Tibial nerve (tissue), 4 donors: ENCODE measurements around the gene FADS6. TPM values are rescaled to one million over a fixed set of nuclear protein-coding genes. Genes with fewer than 3 reads are reported as not detected.

Experiments
- DNase-seq, 2 donors: peaks; one replicate each; pipeline ENCODE4 v3.0.0-alpha.2; 2019; ENCODE audit warnings: low spot score in 2 of 2
- H3K27ac ChIP-seq, 4 donors: fragments of 200-600 bp; sonication (generic) in 3 of 4; one replicate each; pipeline ENCODE4 v1.5.1; 2017 to 2019; ENCODE audit warnings: mild to moderate bottlenecking in 1 of 4
- H3K27me3 ChIP-seq, 2 donors: fragments of 200-600 bp; sonication (generic) in 1 of 2; one replicate each; pipeline versions ENCODE4 v1.5.1 to v1.6.0; 2017 to 2019
- H3K36me3 ChIP-seq, 3 donors: fragments of 200-600 bp; sonication (generic); one replicate each; pipeline ENCODE4 v1.5.1; 2018 to 2019
- H3K4me1 ChIP-seq, 4 donors: fragments of 200-600 bp; sonication (generic) in 3 of 4; one replicate each; pipeline ENCODE4 v1.5.1; 2017 to 2019
- H3K4me3 ChIP-seq, 4 donors: fragments of 200-600 bp; sonication (generic) in 3 of 4; one replicate each; pipeline ENCODE4 v1.5.1; 2017 to 2019; ENCODE audit warnings: mild to moderate bottlenecking in 1 of 4, moderate library complexity in 1 of 4
- H3K9me3 ChIP-seq, 4 donors: fragments of 200-600 bp; sonication (generic) in 3 of 4; one replicate each; pipeline ENCODE4 v1.5.1; 2017 to 2019
- EP300 ChIP-seq, 2 donors: sonication (generic); formaldehyde crosslinking; IDR thresholded peaks; one replicate each; pipeline ENCODE4 v1.6.1; 2017; ENCODE audit warnings: antibody characterized with exemption in 2 of 2, mild to moderate bottlenecking in 1 of 2
- POLR2A ChIP-seq, 2 donors: fragments of 450-650 bp; IDR thresholded peaks; one replicate each; pipeline ENCODE4 v1.6.1; 2017; ENCODE audit warnings: antibody characterized with exemption in 2 of 2, mild to moderate bottlenecking in 2 of 2, moderate library complexity in 2 of 2
- WGBS, 2 donors: methylation state at CpG; one replicate each; pipeline ENCODE4 v1.1.5; 2018; 5-methylcytosine and 5-hydroxymethylcytosine counted together
- total RNA-seq, 4 donors: library from RNA; depleted of rRNA; stranded (reverse); fragments of >200 nt; gene quantifications; one replicate each; pipeline ENCODE4 v1.1.0, GENCODE V29; 2016
- TF ChIP-seq, protein P1 (sequence below), 5 experiments: fragments of 200-600 bp in 3 of 5; fragments of 450-650 bp in 2 of 5; sonication (generic) in 3 of 5; IDR thresholded peaks; one replicate each; pipeline ENCODE4 v1.5.1; 2016 to 2019; ENCODE audit warnings: antibody characterized with exemption in 5 of 5, mild to moderate bottlenecking in 3 of 5, moderate library complexity in 2 of 5

FADS6 gene
- total RNA-seq, 4 donors from 2014 or later = not detected

DNA sequence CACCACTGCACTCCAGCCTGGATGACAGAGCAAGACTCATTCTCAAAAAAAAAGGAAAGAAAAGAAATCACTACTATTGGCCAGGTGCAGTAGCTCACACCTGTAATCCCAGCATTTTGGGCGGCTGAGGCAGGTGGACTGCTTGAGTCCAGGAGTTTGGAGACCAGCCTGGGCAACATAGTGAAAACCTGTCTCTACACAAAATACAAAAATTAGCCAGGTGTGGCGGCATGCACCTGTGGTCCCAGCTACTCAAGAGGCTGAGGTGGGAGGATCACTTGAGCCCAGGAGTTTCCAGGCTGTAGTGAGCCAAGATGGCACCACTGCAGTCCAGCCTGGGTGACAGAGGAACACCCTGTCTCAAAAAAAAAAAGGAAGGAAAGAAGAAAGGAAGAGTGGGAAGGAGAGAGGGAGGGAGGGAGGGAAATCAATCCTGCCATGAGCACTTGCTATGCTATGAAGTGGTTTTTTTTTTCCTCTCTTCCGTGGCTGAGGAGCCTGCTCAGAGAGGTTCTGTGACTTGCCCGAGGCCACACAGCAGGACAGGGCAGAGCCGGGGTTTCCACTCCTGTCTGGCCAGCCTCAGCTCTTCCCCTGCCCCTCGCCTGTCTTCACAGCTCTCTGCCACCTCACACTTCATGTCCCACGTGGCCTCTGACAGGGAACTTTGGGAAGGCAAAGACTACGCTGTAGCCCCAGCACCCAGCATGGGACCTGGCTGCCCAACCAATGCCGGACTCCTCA, 44.6 kb downstream of the FADS6 start:
- TF ChIP-seq EP300 (IDR thresholded peaks at IDR 0.05) (no peak), POLR2A (IDR thresholded peaks at IDR 0.05) (no peak)
- TF ChIP-seq, protein P1, sequence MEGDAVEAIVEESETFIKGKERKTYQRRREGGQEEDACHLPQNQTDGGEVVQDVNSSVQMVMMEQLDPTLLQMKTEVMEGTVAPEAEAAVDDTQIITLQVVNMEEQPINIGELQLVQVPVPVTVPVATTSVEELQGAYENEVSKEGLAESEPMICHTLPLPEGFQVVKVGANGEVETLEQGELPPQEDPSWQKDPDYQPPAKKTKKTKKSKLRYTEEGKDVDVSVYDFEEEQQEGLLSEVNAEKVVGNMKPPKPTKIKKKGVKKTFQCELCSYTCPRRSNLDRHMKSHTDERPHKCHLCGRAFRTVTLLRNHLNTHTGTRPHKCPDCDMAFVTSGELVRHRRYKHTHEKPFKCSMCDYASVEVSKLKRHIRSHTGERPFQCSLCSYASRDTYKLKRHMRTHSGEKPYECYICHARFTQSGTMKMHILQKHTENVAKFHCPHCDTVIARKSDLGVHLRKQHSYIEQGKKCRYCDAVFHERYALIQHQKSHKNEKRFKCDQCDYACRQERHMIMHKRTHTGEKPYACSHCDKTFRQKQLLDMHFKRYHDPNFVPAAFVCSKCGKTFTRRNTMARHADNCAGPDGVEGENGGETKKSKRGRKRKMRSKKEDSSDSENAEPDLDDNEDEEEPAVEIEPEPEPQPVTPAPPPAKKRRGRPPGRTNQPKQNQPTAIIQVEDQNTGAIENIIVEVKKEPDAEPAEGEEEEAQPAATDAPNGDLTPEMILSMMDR (IDR thresholded peaks at IDR 0.05) = no peak
- H3K9me3 ChIP-seq = peaks cover 0 to 3% (median 0%) of the 10 kb centered on the region in 4 donors
- no peak for DNase-seq
- peaks cover 0 to 14% (median 7%) of the 10 kb centered on the region in 4 donors for H3K4me1 ChIP-seq
- no peaks in the 10 kb centered on the region for H3K36me3 ChIP-seq
- 59 to 69% methylated on average over 9 of the region's 9 CpGs for WGBS, 2 donors
- H3K27ac ChIP-seq = no peak overlapping the region
- H3K4me3 ChIP-seq = no peak overlapping the region
- H3K27me3 ChIP-seq = peaks cover 0 to 37% of the 10 kb centered on the region in 2 donors

DNA sequence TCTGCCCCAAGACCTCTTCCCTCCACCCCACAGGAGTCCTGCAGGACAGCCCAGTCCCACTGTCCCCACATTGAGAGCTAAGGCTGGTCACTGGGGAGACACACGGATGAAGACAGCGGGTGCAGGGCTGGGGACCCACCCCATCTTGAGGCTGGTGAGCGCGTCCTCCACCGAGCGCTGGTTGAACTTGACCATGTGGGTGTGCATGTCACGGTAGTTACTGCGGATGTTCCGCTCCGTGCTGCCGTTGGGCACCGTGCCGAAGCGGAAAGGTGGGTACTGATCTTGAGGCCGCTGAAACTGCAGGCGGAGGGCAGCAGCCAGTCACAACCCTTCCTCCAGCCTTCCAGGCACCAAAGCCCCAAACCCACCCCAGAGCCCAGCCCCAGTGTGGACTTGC, 46.8 kb downstream of the FADS6 start:
- 89 to 91% methylated on average over 16 of the region's 16 CpGs for WGBS, 2 donors
- H3K27ac ChIP-seq = no peak overlapping the region
- H3K27me3 ChIP-seq = peaks cover 0 to 20% of the 10 kb centered on the region in 2 donors

DNA sequence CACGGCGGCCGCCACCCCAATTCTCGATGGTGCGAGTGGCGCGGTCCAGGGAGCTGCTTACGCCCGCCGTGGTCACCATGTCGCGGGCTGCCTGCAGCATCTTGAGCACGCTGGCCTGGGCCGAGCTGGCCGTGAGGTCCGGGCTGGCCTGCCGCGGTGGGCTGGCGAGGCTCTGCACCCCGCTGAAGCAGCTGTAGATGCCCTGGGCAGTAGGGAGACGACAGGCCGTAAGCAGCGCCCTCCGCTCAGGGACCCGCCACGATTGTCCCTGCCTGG, 50.1 kb downstream of the FADS6 start:
- Histone ChIP-seq H3K36me3 (peaks cover 0 to 4% (median 0%) of the 10 kb centered on the region in 3 donors), H3K4me1 (peaks cover 4 to 33% (median 23%) of the 10 kb centered on the region in 4 donors), H3K4me3 (peak overlapping the region in 1 of 4 donors; percentile 54), H3K9me3 (no peaks in the 10 kb centered on the region), H3K27ac (peak overlapping the region in 1 of 4 donors; percentile 79), H3K27me3 (peaks cover 0 to 6% of the 10 kb centered on the region in 2 donors)
- 34 to 100% methylated on average over 1 to 26 of the region's 26 CpGs for WGBS, 2 donors
- no peak for DNase-seq
- TF ChIP-seq POLR2A (IDR thresholded peaks at IDR 0.05) (no peak), EP300 (IDR thresholded peaks at IDR 0.05) (no peak)
- TF ChIP-seq, protein P1 (IDR thresholded peaks at IDR 0.05) = no peak

More for the DNA sequence above, 46.8 kb downstream of the FADS6 start:
- no peak for DNase-seq
- no peak overlapping the region for H3K4me3 ChIP-seq
- no peak for TF ChIP-seq POLR2A (IDR thresholded peaks at IDR 0.05)
- no peak for TF ChIP-seq EP300 (IDR thresholded peaks at IDR 0.05)
- TF ChIP-seq, protein P1 (IDR thresholded peaks at IDR 0.05) = no peak
- H3K4me1 ChIP-seq = peaks cover 0 to 14% (median 10%) of the 10 kb centered on the region in 4 donors
- H3K36me3 ChIP-seq = no peaks in the 10 kb centered on the region
- no peaks in the 10 kb centered on the region for H3K9me3 ChIP-seq

DNA sequence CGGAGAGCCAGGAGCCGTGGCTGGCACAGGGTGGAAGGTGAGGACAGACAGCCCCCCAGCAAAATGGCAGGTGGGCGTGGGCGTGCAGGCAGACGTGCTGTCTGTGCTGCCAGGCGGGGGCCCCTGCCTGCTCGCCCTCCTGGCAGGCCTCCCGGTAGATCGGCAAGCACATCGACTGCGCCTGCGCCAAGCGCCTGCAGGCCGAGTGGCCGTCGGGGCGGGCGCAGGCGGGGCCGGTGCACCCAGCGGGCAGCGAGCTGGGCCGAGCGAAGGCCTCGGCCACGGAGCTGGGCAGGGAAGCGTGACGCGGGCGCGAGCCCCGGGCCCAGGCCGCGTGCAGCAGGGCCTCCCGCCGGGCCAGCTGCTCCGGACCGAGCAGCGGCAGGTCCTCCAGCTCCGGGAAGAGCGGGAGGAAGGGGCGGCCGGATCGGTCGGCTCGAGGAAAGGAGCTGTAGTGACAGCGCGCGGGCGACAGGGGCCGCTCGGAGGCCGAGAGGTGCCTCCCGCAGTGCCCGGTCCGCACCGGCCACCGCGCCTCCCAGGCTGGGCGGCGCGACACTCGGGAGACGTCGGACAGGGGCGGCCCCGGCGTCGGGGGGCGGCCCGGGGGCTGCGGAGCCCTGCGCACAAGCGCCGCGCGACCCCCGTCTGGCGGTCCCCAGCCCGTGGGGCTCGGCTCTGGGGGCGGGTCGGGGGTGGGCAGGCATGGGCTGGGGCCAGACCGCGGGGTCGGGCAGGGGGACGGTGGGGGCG, 50.7 kb downstream of the FADS6 start:
- H3K36me3 ChIP-seq = peaks cover 0 to 8% (median 0%) of the 10 kb centered on the region in 3 donors
- H3K27me3 ChIP-seq = peaks cover 0 to 6% of the 10 kb centered on the region in 2 donors
- peak in 1 of 2 donors; percentile 30 for DNase-seq
- H3K27ac ChIP-seq = peak overlapping the region; percentile 48 to 79 (median 60)
- no peaks in the 10 kb centered on the region for H3K9me3 ChIP-seq
- TF ChIP-seq EP300 (IDR thresholded peaks at IDR 0.05) (no peak), POLR2A (IDR thresholded peaks at IDR 0.05) (no peak)
- TF ChIP-seq, protein P1 (IDR thresholded peaks at IDR 0.05) = peak; percentile 39 to 86 (median 75)
- H3K4me3 ChIP-seq = peak overlapping the region in 3 of 4 donors; percentile 20 to 54 (median 34)
- H3K4me1 ChIP-seq = peaks cover 4 to 33% (median 23%) of the 10 kb centered on the region in 4 donors
- 2 to 8% methylated on average over 12 to 58 of the region's 88 CpGs for WGBS, 2 donors
